IPS DF 19.7 (cell line): Measurements from ENCODE around the gene SLC4A9.

Experiments used
- DNase-seq: peaks from one replicate; pipeline ENCODE4 v3.0.0-alpha.2; 2013; ENCODE audit warnings: low read depth, low spot score

Gene SLC4A9

GRCh38 chr5:140362311-140362710 is 2.3 kb downstream of the SLC4A9 start:
- DNase-seq: no peak

GRCh38 chr5:140362875-140363630 is 3.1 kb downstream of the SLC4A9 start:
- no peak for DNase-seq

GRCh38 chr5:140363631-140364471 is 3.9 kb downstream of the SLC4A9 start:
- DNase-seq: no peak

GRCh38 chr5:140364472-140364765 is 4.4 kb downstream of the SLC4A9 start:
- no peak for DNase-seq

GRCh38 chr5:140365282-140365681 is 5.3 kb downstream of the SLC4A9 start:
- no peak for DNase-seq

GRCh38 chr5:140365941-140366340 is 5.9 kb downstream of the SLC4A9 start:
- DNase-seq: no peak

GRCh38 chr5:140366589-140367255 is 6.7 kb downstream of the SLC4A9 start:
- DNase-seq: no peak

GRCh38 chr5:140367256-140368013 is 7.4 kb downstream of the SLC4A9 start:
- no peak for DNase-seq

- DNase-seq: no peak
These were observed 11.6 kb downstream of the SLC4A9 start for GRCh38 chr5:140371356-140372151.

GRCh38 chr5:140372971-140373487 is 13.0 kb downstream of the SLC4A9 start:
- peak; percentile 75 for DNase-seq

GRCh38 chr5:140381351-140381750 is 21.4 kb downstream of the SLC4A9 start:
- no peak for DNase-seq

GRCh38 chr5:140381972-140382371 is 22.0 kb downstream of the SLC4A9 start:
- DNase-seq: no peak

GRCh38 chr5:140382866-140383265 is 22.9 kb downstream of the SLC4A9 start:
- DNase-seq: no peak

GRCh38 chr5:140383300-140383699 is 23.3 kb downstream of the SLC4A9 start:
- no peak for DNase-seq

GRCh38 chr5:140388052-140388451 is 28.1 kb downstream of the SLC4A9 start:
- DNase-seq: no peak

- DNase-seq: no peak
These were observed 31.3 kb downstream of the SLC4A9 start for GRCh38 chr5:140391312-140391711.

- no peak for DNase-seq
These were observed 31.7 kb downstream of the SLC4A9 start for GRCh38 chr5:140391732-140392131.

- no peak for DNase-seq
These were observed 33.7 kb downstream of the SLC4A9 start for GRCh38 chr5:140393738-140394137.

- no peak for DNase-seq
These were observed 38.4 kb downstream of the SLC4A9 start for GRCh38 chr5:140398379-140398811.

GRCh38 chr5:140399979-140400729 is 40.2 kb downstream of the SLC4A9 start:
- DNase-seq: no peak
